RPMI8226 (cell line): ENCODE results near the gene PPM1H.
"Not testable (repeated sequence)": the region's sequence is repeated elsewhere in the genome, so short reads cannot be mapped to it uniquely, and the experiment has no call there.

Source experiments
- DNase-seq: peaks from one replicate; pipeline ENCODE4 v3.0.0-alpha.2; 2015

PPM1H gene

GRCh38 chr12:62943779-62944395 lies 8.9 kb upstream of the PPM1H start:
- no peak for DNase-seq

DNA sequence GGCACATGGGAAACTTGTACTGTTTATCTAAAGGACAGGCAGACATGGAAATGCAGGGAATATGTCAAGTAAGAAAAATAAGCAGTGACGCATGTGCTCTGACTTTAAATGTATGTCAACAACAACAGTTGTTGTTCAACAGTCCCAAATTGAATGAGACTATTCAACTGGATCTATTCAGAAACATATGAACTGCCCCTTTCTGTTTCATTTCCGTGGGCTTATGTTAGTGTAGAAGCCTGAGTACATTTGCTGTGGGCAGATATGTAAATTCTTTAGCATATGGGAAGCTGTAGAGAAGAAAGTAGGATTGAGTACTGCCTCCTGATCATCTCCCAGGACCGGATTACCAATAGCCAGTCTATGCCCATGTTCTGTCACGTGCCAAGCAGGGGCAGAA lies 7.4 kb upstream of the PPM1H start:
- not testable (repeated sequence) for DNase-seq

GRCh38 chr12:62934239-62934798 lies 631 bp downstream of the PPM1H start:
- peak; percentile 59 for DNase-seq

- peak; percentile 54 for DNase-seq
Observed at GRCh38 chr12:62933602-62934238, 1.2 kb downstream of the PPM1H start.

DNA sequence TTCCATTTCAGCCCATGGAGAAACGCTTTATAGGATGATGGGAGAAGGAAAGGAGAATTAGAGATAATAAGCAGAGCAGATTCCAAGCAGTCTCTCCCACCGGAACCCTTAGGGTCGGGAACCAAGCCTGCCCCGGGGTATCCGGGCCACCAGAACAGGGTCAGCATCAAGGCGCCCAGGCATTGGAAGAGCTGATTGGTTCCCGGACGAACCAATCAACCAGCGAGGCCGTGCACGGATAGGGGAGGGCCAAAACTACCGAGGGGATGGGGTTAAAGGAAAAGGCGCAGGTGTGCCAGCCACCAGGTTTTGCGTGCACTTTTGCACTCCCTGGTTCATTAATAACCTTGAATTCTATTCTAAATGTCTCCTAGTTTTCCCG lies 1.7 kb downstream of the PPM1H start:
- DNase-seq = peak; percentile 61

- DNase-seq = no peak
Observed at GRCh38 chr12:62931477-62931876, 3.5 kb downstream of the PPM1H start.

GRCh38 chr12:62930546-62931425 lies 4.2 kb downstream of the PPM1H start:
- DNase-seq = no peak

DNA sequence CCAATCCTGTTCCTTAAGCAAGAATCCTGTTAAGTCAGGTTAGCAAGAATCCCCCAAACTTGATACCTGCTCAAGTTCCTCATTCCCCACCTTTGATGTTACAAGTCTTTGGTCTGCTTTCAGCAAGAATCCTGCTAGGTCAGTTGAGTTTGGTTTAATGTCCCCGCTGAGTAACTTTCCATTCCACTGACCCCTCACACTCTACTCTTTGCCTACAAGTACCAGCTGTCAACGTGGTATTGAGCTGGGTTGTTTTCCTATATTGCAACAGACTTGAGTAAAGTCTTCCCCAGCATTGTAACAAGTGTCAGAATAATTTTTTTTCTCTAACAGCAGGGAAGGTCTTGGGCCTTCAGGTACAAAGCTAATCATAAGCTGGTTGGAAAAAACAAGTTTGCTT lies 6.3 kb downstream of the PPM1H start:
- no peak for DNase-seq

DNA sequence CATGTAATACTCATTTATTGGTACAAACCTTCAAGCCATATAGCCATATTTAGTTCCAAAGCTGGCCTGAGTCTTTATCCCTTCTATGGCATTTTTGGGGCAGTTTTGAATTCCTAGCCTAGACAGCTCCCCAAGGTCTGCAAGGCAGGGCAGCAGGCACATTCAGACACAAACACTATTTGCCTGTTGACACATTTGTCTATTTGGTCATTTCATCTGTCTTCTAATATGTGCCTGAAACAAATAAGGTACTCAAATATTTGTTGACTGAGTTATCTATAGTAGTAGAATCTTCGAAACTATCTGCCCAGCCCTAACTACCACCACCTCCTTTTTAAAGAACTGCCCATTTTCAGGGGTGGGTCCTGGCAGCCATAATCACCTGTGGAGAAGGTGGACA lies 9.3 kb downstream of the PPM1H start:
- DNase-seq = no peak

- no peak for DNase-seq
Observed at GRCh38 chr12:62924084-62924483, 10.9 kb downstream of the PPM1H start.

DNA sequence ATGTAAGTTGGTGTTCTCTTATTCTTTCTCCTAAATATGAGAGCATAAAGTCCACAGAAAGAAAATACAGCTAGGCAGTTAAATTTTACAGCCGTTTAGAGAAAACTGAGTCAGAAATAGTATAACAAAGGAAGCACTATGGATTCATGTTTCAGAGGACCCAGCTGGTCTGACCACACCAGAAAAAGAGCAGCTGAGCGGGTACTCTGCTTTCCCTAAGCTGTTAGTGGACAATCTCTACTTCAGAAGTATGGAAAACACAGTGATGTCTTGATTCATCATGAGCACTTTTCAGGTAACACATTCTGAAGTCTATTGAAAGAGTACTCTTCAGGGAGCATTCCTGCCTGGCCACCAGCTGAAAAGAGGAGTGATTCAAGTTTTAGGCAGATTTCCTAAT lies 12.4 kb downstream of the PPM1H start:
- DNase-seq = no peak

- peak; percentile 92 for DNase-seq
Observed at GRCh38 chr12:62919838-62920237, 15.1 kb downstream of the PPM1H start.

DNA sequence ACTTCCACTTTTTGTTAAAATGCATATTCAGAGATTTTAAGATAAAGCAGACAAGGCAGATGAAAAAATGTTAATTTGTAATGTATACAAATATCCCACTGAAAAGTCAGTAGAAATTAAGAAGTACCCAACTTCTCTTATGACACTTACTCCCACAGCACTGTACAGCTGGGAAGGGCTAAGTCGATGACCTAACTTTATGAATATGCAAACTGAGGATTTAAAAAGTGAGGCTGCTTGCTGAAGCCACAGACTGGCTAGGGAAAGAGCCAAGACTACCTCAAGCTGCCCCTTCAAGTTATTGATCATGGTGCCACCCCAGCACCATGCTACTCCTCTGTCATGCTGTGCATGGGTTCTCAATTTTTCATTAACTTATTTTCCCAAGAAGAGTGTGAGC lies 17.0 kb downstream of the PPM1H start:
- no peak for DNase-seq

GRCh38 chr12:62916632-62917425 lies 18.1 kb downstream of the PPM1H start:
- no peak for DNase-seq

DNA sequence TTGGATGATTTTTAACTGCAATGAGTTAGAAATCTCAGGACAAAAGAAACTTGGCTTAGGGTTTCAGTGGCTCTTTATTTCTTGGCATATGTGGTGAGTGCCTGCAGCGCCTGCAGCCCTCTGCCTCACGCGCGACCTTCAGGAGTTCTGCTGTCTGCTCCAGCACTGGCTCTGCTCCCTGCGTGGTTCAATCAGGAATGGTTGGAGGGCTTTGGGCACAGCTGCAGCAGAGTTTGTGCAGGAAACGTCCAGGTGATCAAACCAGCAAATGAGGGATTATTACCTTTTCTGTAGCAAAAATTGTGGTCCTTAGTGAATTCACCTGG lies 19.8 kb downstream of the PPM1H start:
- DNase-seq = no peak

DNA sequence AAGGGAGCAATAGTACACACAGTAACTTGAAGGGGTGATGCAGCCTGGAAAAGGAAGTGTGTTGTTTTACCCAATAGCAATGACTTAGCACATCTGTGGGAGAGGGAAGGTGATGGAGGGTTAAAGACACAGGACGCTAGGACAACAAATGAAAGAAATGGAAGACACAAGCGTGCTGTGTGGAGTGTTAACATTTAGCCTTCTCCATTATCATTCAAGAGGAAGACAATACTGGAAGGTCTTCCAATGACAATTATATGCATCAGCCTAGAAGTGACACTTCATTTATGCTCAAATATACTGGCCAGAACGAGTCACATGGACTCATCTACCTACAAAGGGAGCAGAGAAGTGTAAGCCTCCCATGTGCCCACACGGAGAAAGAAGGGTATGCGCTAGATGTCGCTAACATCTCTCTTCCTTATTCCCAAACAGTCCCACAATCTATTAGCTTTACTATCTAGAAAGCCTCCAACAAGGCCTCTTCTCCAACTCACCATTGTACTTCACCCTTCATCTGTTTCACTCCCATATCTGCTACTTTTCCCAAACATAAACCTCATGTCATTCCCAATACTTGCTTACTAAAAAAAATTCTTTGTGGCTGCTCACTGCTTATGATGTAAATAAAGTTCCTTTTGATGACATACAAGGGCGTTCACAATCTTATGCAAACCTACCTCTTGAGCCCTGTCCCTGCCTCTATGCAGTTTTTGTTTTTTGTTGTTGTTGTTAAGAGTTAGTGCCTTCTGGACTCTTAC lies 20.3 kb downstream of the PPM1H start:
- no peak for DNase-seq

DNA sequence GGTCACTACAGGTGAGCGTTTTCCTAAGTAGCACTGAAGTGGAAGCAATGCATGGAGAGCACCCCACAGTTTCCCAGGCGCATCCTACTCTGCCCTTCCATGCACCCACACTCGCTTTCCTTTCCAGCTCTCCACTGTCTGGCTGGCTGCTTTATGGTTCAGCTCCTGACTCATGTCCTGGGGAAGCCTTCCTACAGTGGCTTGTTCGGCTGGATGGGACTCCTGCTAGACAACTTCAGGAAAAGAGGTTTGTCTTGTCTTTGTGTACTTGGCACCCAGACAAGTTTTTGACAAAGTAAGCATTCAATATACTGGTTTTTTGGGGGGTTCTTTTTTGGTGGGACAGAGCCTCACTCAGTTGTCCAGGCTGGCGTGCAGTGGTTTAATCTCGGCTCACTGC lies 21.6 kb downstream of the PPM1H start:
- DNase-seq = no peak

DNA sequence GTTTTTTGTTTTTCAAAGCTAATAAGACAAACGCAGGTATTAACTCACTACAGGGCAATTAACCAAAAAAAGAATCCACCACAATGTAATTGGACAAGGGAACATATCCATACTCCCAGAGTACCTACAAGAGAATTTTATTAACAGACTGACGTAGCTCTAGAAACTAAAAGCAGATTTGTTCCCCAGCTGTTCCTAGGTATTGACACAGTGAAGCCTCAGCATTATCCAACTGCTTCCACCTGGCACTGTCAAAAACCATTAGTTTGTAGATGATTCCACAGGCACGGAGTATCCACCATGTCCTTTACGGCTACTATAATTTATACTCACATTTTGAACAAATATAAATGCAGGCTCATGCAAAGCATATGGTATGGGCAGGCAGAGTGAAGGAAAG lies 22.3 kb downstream of the PPM1H start:
- DNase-seq = no peak

GRCh38 chr12:62911286-62911685 lies 23.7 kb downstream of the PPM1H start:
- no peak for DNase-seq

DNA sequence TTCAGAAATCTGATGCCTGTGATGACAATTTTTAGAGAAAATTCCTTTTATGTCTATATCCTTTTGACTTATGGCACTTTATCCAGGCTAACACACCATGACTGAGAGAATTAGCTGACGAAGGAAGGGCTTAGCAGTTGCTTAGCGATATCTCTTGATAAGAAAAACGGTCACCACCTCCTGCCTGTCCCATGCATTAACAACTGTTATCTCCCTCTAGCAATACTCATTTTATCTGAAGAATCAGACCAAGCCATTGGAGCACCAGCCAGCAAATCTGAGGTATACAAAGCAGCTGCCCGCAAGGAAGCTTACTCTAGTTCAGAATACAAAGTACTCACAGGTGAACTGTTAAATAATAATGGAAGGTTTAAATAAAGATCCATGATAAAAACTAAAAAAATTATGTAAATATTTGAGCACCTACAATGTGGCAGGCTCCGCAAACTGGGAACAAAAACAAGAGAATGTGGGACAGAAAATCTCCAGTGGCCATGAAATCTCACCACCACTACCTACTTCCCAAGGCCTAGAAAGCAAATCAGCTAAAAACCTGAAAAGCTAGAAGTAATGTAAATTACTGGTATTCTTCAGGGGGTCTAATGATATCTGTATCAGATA lies 24.3 kb downstream of the PPM1H start:
- no peak for DNase-seq

DNA sequence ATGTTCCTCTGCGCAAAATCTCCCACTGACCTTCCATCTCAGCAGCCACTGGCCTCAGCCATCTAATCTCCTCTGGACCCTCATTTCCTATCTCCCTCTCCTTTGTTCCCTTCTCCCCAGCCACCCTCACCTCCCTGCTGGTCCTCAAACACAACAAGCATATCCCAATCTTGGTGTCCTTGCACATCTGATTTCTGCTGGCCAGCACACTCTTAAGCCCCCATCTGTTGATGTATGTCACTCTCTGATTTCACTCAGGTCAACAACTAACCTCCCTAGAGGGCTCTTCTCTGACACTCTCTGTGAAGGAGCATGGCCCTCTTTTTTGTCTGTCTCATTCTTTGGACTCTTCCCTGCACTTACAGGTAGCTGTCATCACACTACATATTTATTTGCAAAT lies 25.6 kb downstream of the PPM1H start:
- DNase-seq = no peak

- DNase-seq = no peak
Observed at GRCh38 chr12:62908674-62909073, 26.3 kb downstream of the PPM1H start.
